H9 (cell line): ENCODE data around the gene ZFYVE28. TPM values are rescaled to one million over a fixed set of nuclear protein-coding genes. Genes with fewer than 3 reads are reported as not detected.

Experiments used
- DNase-seq: peaks from one replicate; pipeline ENCODE4 v3.0.0-alpha.2; 2017
- H2AFZ ChIP-seq: one replicate; pipeline ENCODE4 v1.6.1; 2013; ENCODE audit warnings: mild to moderate bottlenecking, low read length, control low read depth, moderate library complexity
- H2AK5ac ChIP-seq: 2 replicates; pipeline ENCODE4 v1.6.1; 2013; ENCODE audit warnings: low read length, control low read depth, mixed read lengths; ENCODE audit not compliant: insufficient read length
- H2BK120ac ChIP-seq: one replicate; pipeline ENCODE4 v1.6.1; 2013; ENCODE audit warnings: low read depth, mild to moderate bottlenecking, low read length, control low read depth, inconsistent platforms; ENCODE audit not compliant: poor library complexity, severe bottlenecking
- H2BK12ac ChIP-seq: 2 replicates; pipeline ENCODE4 v1.6.1; 2013; ENCODE audit warnings: low read length, control low read depth, mixed read lengths, low read depth; ENCODE audit not compliant: insufficient read length
- H2BK15ac ChIP-seq: 2 replicates; pipeline ENCODE4 v1.6.1; 2013; ENCODE audit warnings: low read depth, low read length, control low read depth
- H2BK20ac ChIP-seq: one replicate; pipeline ENCODE4 v1.6.1; 2013; ENCODE audit warnings: low read depth, mild to moderate bottlenecking, low read length, control low read depth, inconsistent platforms; ENCODE audit not compliant: poor library complexity, severe bottlenecking
- H2BK5ac ChIP-seq: 2 replicates; pipeline ENCODE4 v1.6.1; 2013; ENCODE audit warnings: low read length, control low read depth, mixed read lengths; ENCODE audit not compliant: insufficient read length
- H3K14ac ChIP-seq: 2 replicates; pipeline ENCODE4 v1.6.1; 2013; ENCODE audit warnings: low read length, control low read depth; ENCODE audit not compliant: insufficient read depth
- H3K18ac ChIP-seq: 2 replicates; pipeline ENCODE4 v1.6.1; 2013; ENCODE audit warnings: low read depth, mild to moderate bottlenecking, mixed read lengths, low read length, control low read depth; ENCODE audit not compliant: insufficient read length
- H3K23ac ChIP-seq: 2 replicates; pipeline ENCODE4 v1.6.1; 2013; ENCODE audit warnings: low read length, control low read depth, mixed read lengths, low read depth; ENCODE audit not compliant: insufficient read length
- H3K23me2 ChIP-seq: 2 replicates; pipeline ENCODE4 v1.6.1; 2013; ENCODE audit warnings: low read depth, mild to moderate bottlenecking, mixed read lengths, low read length, control low read depth; ENCODE audit not compliant: insufficient read length, poor library complexity, severe bottlenecking
- H3K27ac ChIP-seq: 2 replicates; pipeline ENCODE4 v1.5.1; 2013; ENCODE audit warnings: low read length, control low read depth, mixed read lengths, low read depth; ENCODE audit not compliant: insufficient read length
- H3K27me3 ChIP-seq: 2 replicates; pipeline ENCODE4 v1.6.1; 2013; ENCODE audit warnings: low read length, control low read depth, inconsistent platforms; ENCODE audit not compliant: insufficient read depth
- H3K4ac ChIP-seq: 2 replicates; pipeline ENCODE4 v1.6.1; 2013; ENCODE audit warnings: low read depth, mild to moderate bottlenecking, control low read depth, inconsistent platforms, low read length, moderate library complexity
- H3K4me1 ChIP-seq: 2 replicates; pipeline ENCODE4 v1.6.1; 2013; ENCODE audit warnings: low read length, control low read depth, inconsistent platforms; ENCODE audit not compliant: insufficient read depth
- H3K4me2 ChIP-seq: 2 replicates; pipeline ENCODE4 v1.6.1; 2013; ENCODE audit warnings: low read length, control low read depth, mixed read lengths; ENCODE audit not compliant: insufficient read length, insufficient read depth
- H3K56ac ChIP-seq: 2 replicates; pipeline ENCODE4 v1.6.1; 2013; ENCODE audit warnings: low read depth, mild to moderate bottlenecking, mixed read lengths, low read length, control low read depth; ENCODE audit not compliant: insufficient read length
- H3K79me1 ChIP-seq: 2 replicates; pipeline ENCODE4 v1.6.1; 2013; ENCODE audit warnings: low read depth, mild to moderate bottlenecking, moderate library complexity, low read length, control low read depth, inconsistent platforms; ENCODE audit not compliant: insufficient read depth, poor library complexity, severe bottlenecking
- H3K79me2 ChIP-seq: 2 replicates; pipeline ENCODE4 v1.6.1; 2013; ENCODE audit warnings: low read length, control low read depth, inconsistent platforms; ENCODE audit not compliant: insufficient read depth
- H3K9ac ChIP-seq: 2 replicates; pipeline ENCODE4 v1.6.1; 2013; ENCODE audit warnings: low read length, control low read depth, mixed read lengths; ENCODE audit not compliant: insufficient read length; ENCODE audit errors: extremely low read depth
- H3K9me3 ChIP-seq: one replicate; pipeline ENCODE4 v1.6.1; 2013; ENCODE audit warnings: low read depth, low read length, inconsistent platforms; ENCODE audit not compliant: control insufficient read depth
- H3T11ph ChIP-seq: one replicate; pipeline ENCODE4 v1.6.1; 2013; ENCODE audit warnings: mild to moderate bottlenecking, low read length, control low read depth, inconsistent platforms
- H4K20me1 ChIP-seq: one replicate; pipeline ENCODE4 v1.6.1; 2013; ENCODE audit not compliant: control insufficient read depth, insufficient read length, insufficient read depth
- H4K5ac ChIP-seq: 2 replicates; pipeline ENCODE4 v1.6.1; 2013; ENCODE audit warnings: low read depth, mild to moderate bottlenecking, mixed read lengths, low read length, control low read depth; ENCODE audit not compliant: insufficient read length
- H4K8ac ChIP-seq: replicated peaks from 2 replicates; pipeline ENCODE4 v1.6.1; 2013; ENCODE audit warnings: low read length, control low read depth, mixed read lengths, low read depth; ENCODE audit not compliant: insufficient read length
- H4K91ac ChIP-seq: 2 replicates; pipeline ENCODE4 v1.6.1; 2013; ENCODE audit warnings: low read depth, mild to moderate bottlenecking, moderate library complexity, mixed read lengths, low read length, control low read depth; ENCODE audit not compliant: insufficient read length
- H3K27ac Mint-ChIP-seq, 3 experiments: 2 replicates in 2 of 3; 3 replicates in 1 of 3; pipeline ENCODE4 v1.8.0; 2020 to 2021; ENCODE audit warnings: mixed read lengths in 3 of 3, mild to moderate bottlenecking in 1 of 3, moderate library complexity in 1 of 3
- H3K27me3 Mint-ChIP-seq: 2 replicates; pipeline ENCODE4 v1.8.0; 2021; ENCODE audit warnings: low read depth, mild to moderate bottlenecking, moderate library complexity, mixed read lengths
- H3K36me3 Mint-ChIP-seq, 3 experiments: 2 replicates in 2 of 3; 3 replicates in 1 of 3; pipeline ENCODE4 v1.8.0; 2020 to 2021; ENCODE audit warnings: low read depth in 3 of 3, mixed read lengths in 3 of 3; ENCODE audit not compliant: insufficient read depth in 1 of 3
- H3K4me1 Mint-ChIP-seq, 2 experiments: 2 replicates each; pipeline ENCODE4 v1.8.0; 2020; ENCODE audit warnings: mixed read lengths in 2 of 2
- H3K4me3 Mint-ChIP-seq, 2 experiments: 2 replicates in 1 of 2; 3 replicates in 1 of 2; pipeline ENCODE4 v1.8.0; 2020 to 2021; ENCODE audit warnings: mild to moderate bottlenecking in 2 of 2, mixed read lengths in 2 of 2, moderate library complexity in 1 of 2
- H3K9me3 Mint-ChIP-seq, 2 experiments: 2 replicates in 1 of 2; 3 replicates in 1 of 2; pipeline ENCODE4 v1.8.0; 2020; ENCODE audit warnings: mild to moderate bottlenecking in 2 of 2, mixed read lengths in 2 of 2, moderate library complexity in 1 of 2
- CTCF ChIP-seq: fragments of 200-600 bp; sonication (generic); conservative IDR thresholded peaks from 3 replicates; pipeline ENCODE4 v1.8.0; 2021; ENCODE audit warnings: antibody characterized with exemption, mild to moderate bottlenecking
- WGBS: extraction: QIAGEN DNeasy Blood & Tissue Kit; methylation state at CpG from one replicate; pipeline ENCODE4 v1.1.7; 2013; ENCODE audit warnings: missing lambda C conversion rate, low lambda C conversion rate, mixed read lengths; ENCODE audit not compliant: insufficient read length; ENCODE audit errors: extremely low coverage; 5-methylcytosine and 5-hydroxymethylcytosine counted together
- total RNA-seq: library from RNA; stranded (reverse); gene quantifications from 2 replicates; pipeline ENCODE4 v1.2.1, GENCODE V29; 2021

ZFYVE28 gene
- total RNA-seq, 1 experiment from 2014 or later: 0.98 TPM

- Mint-ChIP-seq H3K4me3 (no peak overlapping the region), H3K9me3 (no peaks in the 10 kb centered on the region; a peak in 1 of 5 replicates), H3K36me3 (no peaks in the 10 kb centered on the region), H3K4me1 (peaks cover 6 to 11% of the 10 kb centered on the region in 2 experiments), H3K27ac (no peak overlapping the region), H3K27me3 (peaks cover 3% of the 10 kb centered on the region)
- Histone ChIP-seq H3K4me1 (no peaks in the 10 kb centered on the region), H3K79me2 (no peaks in the 10 kb centered on the region), H3K9me3 (no peaks in the 10 kb centered on the region), H3K4ac (no peak overlapping the region), H2BK12ac (no peak overlapping the region), H2AK5ac (no peak overlapping the region), H4K91ac (no peak overlapping the region), H3K23me2 (no peaks in the 10 kb centered on the region), H3K23ac (no peak overlapping the region), H3K27ac (no peak overlapping the region), H2AFZ (no peak overlapping the region), H4K20me1 (no peaks in the 10 kb centered on the region), H3K18ac (no peak overlapping the region), H3K27me3 (no peaks in the 10 kb centered on the region), H2BK20ac (no peak overlapping the region), H4K8ac (no peak overlapping the region), H3K14ac (no peak overlapping the region), H2BK5ac (no peak overlapping the region), H3K56ac (no peak overlapping the region), H3K9ac (no peak overlapping the region), H3K4me2 (no peak overlapping the region), H2BK120ac (no peak overlapping the region), H2BK15ac (no peak overlapping the region), H3K79me1 (no peaks in the 10 kb centered on the region), H3T11ph (no peak overlapping the region), H4K5ac (no peak overlapping the region)
- TF ChIP-seq CTCF: no peak
- DNase-seq: no peak
- no CpG with 5 or more reads among the region's 25 CpGs for WGBS
Observed at GRCh38 chr4:2356123-2357069, 62.0 kb downstream of the ZFYVE28 start.
